Inflammatory macrophage treated with lipopolysaccharide for 4 hours (primary cell): ENCODE measurements around the gene TNFRSF11A.

Source experiments
- DNase-seq: peaks from one replicate; pipeline ENCODE4 v3.0.0-alpha.2; 2020

Gene TNFRSF11A

DNA sequence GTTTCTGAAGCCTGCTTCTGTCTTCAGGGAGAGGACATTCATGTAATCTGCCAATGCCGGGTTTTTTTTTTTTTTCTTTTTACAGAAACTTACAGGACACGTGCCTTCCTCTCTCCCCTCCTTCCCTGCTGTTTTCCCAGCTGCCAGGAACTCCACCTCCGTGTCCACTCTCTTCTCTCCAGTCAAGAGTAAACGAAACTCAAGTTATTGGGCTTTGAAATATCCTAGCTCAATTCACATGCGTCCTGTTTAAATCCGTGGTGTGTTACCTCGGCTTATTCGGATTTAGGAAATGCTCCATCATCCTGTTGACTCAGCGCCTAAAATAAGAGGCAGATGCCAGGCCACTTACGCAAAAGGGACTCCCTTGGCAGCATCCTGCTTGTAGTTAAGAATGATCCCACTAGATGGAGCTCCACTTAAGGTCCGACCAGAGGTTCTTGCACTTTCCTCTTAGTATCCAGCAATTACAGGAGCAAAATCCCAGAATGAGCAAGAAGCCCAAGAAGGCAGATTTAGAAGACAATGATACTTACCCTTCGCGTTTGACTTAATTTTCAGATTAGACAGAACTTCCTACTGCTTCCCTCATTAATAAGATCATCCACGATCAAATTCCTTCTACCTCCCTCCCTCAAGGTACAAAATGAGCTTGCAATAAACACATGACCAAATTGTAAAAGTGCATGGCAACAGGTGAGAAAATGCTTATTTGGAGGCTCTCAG lies 100.5 kb downstream of the TNFRSF11A start:
- DNase-seq: peak; percentile 97

DNA sequence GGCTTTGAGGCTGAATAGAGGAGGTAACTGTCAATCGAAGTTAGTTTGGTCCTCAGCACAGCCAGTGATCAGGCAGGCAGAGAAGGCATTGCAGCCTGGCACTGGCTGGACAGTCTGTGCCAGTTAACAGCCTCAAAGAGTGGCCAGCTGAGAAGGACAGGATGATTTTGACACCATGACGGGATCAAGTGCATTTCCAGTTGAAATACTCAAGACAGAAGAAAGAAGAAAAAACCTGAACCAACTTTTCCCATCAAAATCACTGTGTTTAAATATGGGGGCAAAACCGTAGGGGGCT lies 101.0 kb downstream of the TNFRSF11A start:
- no peak for DNase-seq

DNA sequence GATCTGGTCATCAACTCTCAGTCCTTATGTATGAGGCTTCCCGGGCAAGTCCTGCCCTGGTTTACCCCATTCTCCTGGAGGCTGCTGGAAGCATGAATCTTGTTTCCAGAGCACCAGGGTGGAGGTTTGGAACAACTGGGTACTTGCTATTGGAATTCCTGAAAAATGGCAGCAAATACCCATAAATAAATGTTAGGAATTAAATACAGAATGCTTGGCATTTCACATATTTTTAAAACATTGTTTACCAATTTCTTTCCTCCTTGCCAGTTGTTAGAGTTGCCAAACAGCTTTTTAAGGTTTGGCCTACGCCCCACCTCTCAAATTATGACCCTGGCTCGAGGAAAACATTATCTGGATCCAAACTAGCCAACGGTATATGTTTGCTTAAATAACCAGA lies 107.1 kb downstream of the TNFRSF11A start:
- DNase-seq: no peak

DNA sequence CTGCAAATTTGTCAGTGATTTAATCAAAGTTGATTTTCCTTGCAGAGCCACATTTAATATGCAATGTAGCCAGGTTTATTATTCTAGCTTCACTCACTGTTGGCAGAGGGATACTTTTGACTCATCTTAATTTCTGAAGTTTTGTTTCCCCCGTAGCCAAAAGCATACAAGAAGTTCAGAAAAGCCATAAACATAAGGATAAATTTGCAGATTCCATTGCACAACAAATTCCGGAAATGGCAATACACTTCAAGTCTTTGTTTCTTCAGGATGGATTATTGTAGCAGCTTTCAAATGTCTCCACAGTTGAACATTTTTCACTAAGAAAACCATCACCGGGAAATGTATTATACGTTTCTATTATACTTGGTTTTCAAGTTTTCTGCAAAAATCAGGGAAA lies 109.7 kb downstream of the TNFRSF11A start:
- no peak for DNase-seq

DNA sequence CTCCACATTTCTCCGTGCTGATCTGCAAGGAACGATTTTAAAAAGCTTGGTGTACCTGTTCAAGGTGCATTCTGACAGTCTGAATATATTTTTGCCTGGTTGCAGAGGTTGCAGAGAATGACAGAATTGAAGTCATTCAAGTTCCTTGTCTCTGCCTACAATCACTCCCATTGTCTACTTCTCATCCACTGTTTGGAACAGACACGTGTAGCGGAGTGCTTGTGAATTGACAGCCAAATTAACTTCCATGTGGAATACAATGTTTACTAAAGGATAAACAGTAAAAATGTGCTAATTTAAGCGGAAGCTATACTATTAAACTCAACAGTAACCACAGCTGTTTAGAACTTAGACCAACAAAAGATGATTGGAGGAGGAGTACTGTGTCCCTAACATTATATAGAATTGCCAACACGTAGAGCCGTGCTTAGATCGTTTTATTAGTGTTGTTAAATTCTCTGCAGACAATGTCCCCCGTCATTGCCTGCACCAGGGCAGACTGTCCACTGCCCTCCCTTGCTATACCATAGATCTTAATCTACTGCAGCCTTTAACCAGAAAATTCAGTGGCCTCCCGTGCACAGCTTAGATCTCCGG lies 110.4 kb downstream of the TNFRSF11A start:
- no peak for DNase-seq

DNA sequence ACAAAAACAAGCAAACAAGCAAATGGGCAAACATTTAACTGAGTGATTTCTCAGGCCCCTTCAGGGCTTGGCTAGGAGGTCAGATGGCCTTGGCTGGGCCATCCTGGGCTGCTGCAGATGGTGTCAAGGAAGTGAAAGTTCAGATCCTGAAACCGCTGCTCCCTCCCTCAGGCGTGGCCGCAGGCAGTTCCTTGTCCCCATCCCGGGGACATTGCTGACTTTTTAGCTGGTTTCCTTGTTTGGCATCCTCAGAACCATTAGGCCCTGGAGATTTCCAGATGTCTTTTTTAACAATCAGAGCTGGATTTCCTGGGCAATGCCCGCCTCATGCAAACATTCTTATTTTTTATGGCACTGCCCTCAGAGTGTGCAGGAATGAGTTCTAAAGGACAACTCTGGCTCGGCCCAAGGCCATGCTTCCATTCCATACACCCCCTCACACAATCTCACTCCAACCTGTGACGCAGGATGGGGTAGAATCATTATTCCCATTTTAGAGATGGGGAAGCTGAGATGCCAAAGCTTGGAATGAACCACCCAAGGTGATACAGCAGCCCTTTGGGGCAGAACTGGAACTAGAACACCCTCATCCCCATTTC lies 111.6 kb downstream of the TNFRSF11A start:
- peak; percentile 83 for DNase-seq

DNA sequence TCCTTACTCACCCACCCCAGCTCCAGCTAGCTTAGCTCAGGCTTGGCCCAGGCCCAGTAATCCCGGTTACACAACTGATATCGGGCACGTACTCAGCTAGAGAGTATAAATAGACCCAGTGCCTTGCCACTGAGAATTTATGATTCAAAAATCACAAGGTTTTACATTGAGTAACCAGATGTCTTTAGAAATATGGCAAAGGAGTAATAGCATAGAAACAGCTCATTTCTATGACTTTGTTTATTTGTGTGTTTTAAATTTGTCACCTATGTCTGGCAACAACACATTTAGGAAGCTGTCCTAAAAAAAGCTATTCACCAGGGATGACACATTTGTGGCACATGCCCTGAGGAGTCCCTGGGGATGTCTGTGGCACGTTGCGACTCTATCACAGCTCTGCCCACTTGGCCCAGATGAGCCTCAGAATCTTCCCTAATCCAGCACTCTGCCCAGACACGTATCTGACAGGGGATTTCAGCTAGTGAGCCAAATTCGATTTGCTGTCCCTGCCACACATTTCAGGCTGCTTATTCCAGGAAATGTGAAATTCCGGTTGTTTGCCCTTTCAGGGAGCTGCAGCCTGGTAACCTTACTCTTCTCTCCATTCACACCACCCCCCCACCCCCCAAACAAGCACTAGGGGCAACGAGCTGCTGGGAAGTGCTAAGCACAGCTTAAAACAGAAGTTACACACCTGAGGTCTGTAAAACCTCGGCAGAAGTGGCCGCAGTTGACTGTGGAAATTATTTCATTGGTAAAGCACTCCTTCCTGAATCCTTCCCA lies 112.3 kb downstream of the TNFRSF11A start:
- peak; percentile 99 for DNase-seq

DNA sequence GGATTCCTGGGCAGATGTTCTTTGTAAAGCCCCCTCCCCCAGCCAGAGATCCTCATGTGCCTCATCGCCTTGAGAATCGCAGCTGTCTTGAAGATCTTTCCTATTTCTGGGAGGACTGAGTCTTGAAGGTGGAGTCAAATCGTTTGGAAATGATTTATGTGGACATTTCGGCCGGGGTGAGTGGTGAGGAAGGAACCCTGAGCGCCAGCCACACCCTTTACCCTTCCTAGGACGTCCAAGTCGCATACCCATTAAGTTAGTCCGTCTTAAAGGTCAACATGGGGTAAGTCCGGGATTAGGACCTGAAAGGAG lies 112.9 kb downstream of the TNFRSF11A start:
- peak; percentile 74 for DNase-seq

DNA sequence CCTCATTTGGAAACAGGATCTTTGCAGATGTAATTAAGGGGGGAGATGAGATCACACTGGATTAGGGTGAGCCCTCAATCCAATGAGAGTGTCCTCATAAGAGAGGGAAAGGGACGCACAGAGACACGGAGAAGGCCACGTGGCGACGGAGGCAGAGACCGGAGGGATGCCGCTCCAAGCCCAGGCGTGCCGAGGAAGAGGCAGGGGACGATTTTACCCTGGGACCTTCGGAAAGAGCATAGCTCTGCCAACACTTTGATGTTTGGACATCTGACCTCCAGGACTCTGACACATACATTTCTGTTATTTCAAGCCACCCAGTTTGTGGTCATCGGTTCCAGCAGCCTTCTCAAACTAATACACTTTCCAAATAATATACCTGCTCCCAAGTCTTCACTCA lies 113.3 kb downstream of the TNFRSF11A start:
- no peak for DNase-seq

DNA sequence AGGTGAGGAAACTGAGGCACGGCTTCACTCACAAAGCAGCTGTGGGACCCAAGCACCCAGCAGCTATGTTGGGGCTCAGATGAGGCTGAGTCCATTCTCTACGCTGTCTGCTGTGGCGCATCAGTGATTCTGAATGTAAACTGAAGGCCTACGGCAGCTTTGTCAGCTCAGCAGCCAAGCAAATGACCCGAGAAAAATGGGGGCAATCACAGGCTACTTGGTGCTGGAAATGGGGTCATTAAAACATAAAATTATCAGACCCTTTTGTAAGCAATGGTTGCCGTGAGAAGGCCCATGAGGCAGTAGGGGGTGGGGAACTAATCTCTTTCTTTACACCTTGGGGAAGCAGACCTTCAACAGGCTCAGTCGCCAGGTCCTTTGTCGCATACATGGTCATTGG lies 113.8 kb downstream of the TNFRSF11A start:
- no peak for DNase-seq
